HCT116 (cell line): ENCODE measurements around the gene DERA. TPM values are rescaled to one million over a fixed set of nuclear protein-coding genes. Genes with fewer than 3 reads are reported as not detected.

Experiments
- ATAC-seq: fragments of 200-7000 bp; cut with Tn5 transposase; 2 replicates; pipeline ENCODE4 v1.9.1; 2020; ENCODE audit warnings: mild to moderate bottlenecking, moderate library complexity
- BruUV-seq: library from RNA; stranded (reverse); fragments of 400-500 nt; replicated peaks from 2 replicates; lab custom pipeline; 2021; lab: Mats Ljungman, UMichigan
- CTCF ChIA-PET: fragments of 300-600 bp; sonication (Branson Sonifier 250); formaldehyde crosslinking; loops from one replicate; lab custom pipeline; 2021; ENCODE audit warnings: antibody characterized with exemption; lab: Charles Lee
- POLR2A ChIA-PET: fragments of 300-600, 350-600 bp; sonication (Branson Sonifier 250); formaldehyde crosslinking; loops from one replicate; lab custom pipeline; 2021; ENCODE audit warnings: antibody characterized with exemption; lab: Charles Lee
- RAD21 ChIA-PET, 2 experiments: fragments of 300-600 bp; sonication (Branson Sonifier 250); formaldehyde crosslinking; loops; one replicate each; lab custom pipeline; 2023; ENCODE audit warnings: low total read pairs in 2 of 2; ENCODE audit not compliant: uncharacterized antibody in 2 of 2, unreplicated experiment in 2 of 2, low non-redundant PET in 1 of 2; lab: Charles Lee
- DNase-seq: peaks from one replicate; pipeline ENCODE4 v3.0.0-alpha.2; 2010; ENCODE audit warnings: low read depth, low spot score
- H2AFZ ChIP-seq: fragments of 200-600 bp; shearing (Covaris generic), sonication (generic); 2 replicates; pipeline ENCODE4 v1.6.1; 2017; ENCODE audit warnings: low read depth, mixed run types, mixed read lengths, antibody characterized with exemption, low read length; ENCODE audit not compliant: poor library complexity, severe bottlenecking
- H3K27ac ChIP-seq: 2 replicates; pipeline ENCODE4 v1.5.1; 2012; ENCODE audit warnings: low read depth, low read length
- H3K27me3 ChIP-seq: fragments of 200-600 bp; sonication (generic); 2 replicates; pipeline ENCODE4 v1.6.1; 2016; ENCODE audit warnings: mixed run types, low read length, mixed read lengths; ENCODE audit not compliant: insufficient read depth
- H3K36me3 ChIP-seq, 2 experiments: fragments of 200-500 bp in 1 of 2; fragments of 200-600 bp in 1 of 2; sonication (Bioruptor generic) in 1 of 2; sonication (generic) in 1 of 2; 2 replicates each; pipeline versions ENCODE4 v1.5.1 to v1.6.1; 2014 to 2016; ENCODE audit warnings: low read length in 2 of 2, inconsistent platforms in 1 of 2, mixed read lengths in 1 of 2, mixed run types in 1 of 2; ENCODE audit not compliant: insufficient read depth in 2 of 2, control insufficient read depth in 1 of 2
- H3K4me1 ChIP-seq, 2 experiments: fragments of 200-600 bp in 1 of 2; sonication (generic) in 1 of 2; 2 replicates each; pipeline versions ENCODE4 v1.5.1 to v1.6.1; 2012 to 2017; ENCODE audit warnings: low read length in 2 of 2, inconsistent platforms in 1 of 2, mild to moderate bottlenecking in 1 of 2, mixed read lengths in 1 of 2, mixed run types in 1 of 2, moderate library complexity in 1 of 2; ENCODE audit not compliant: insufficient read depth in 2 of 2, control insufficient read depth in 1 of 2
- H3K4me2 ChIP-seq: fragments of 200-600 bp; sonication (generic); 2 replicates; pipeline ENCODE4 v1.6.1; 2017; ENCODE audit warnings: mixed run types, low read length, mixed read lengths
- H3K4me3 ChIP-seq, 2 experiments: fragments of 200-600 bp in 1 of 2; sonication (generic) in 1 of 2; replicated peaks in 1 of 2; 2 replicates each; pipeline ENCODE4 v1.5.1; 2011 to 2016; ENCODE audit warnings: low read length in 2 of 2, control low read depth in 1 of 2, low read depth in 1 of 2, mild to moderate bottlenecking in 1 of 2, mixed read lengths in 1 of 2, mixed run types in 1 of 2
- H3K79me2 ChIP-seq: fragments of 200-600 bp; sonication (generic); 2 replicates; pipeline ENCODE4 v1.6.1; 2017; ENCODE audit warnings: mild to moderate bottlenecking, mixed run types, low read length, moderate library complexity, mixed read lengths; ENCODE audit not compliant: insufficient read depth
- H3K9ac ChIP-seq: fragments of 200-600 bp; sonication (generic); 2 replicates; pipeline ENCODE4 v1.6.1; 2016; ENCODE audit warnings: low read length, mixed read lengths
- H3K9me2 ChIP-seq: fragments of 200-600 bp; sonication (generic), shearing (Covaris generic); 2 replicates; pipeline ENCODE4 v1.6.1; 2017; ENCODE audit warnings: mixed run types, mild to moderate bottlenecking, moderate library complexity; ENCODE audit not compliant: insufficient read depth
- H3K9me3 ChIP-seq, 2 experiments: fragments of 200-500 bp in 1 of 2; fragments of 200-600 bp in 1 of 2; sonication (Bioruptor generic) in 1 of 2; sonication (generic) in 1 of 2; 2 replicates each; pipeline ENCODE4 v1.6.1; 2014 to 2017; ENCODE audit warnings: low read length in 2 of 2, mixed read lengths in 2 of 2, inconsistent platforms in 1 of 2, low read depth in 1 of 2, mild to moderate bottlenecking in 1 of 2, mixed run types in 1 of 2, moderate library complexity in 1 of 2; ENCODE audit not compliant: control insufficient read depth in 1 of 2, insufficient read depth in 1 of 2
- H4K20me1 ChIP-seq: fragments of 200-600 bp; sonication (generic), shearing (Covaris generic); 2 replicates; pipeline ENCODE4 v1.6.1; 2017; ENCODE audit warnings: mixed run types, mild to moderate bottlenecking, moderate library complexity; ENCODE audit not compliant: insufficient read depth
- ELF1 ChIP-seq: IDR thresholded peaks from 2 replicates; pipeline ENCODE4 v1.6.1; 2012; ENCODE audit warnings: low read depth, borderline replicate concordance
- JUND ChIP-seq: IDR thresholded peaks from 2 replicates; pipeline ENCODE4 v1.6.1; 2012
- RAD21 ChIP-seq: IDR thresholded peaks from 2 replicates; pipeline ENCODE4 v1.6.1; 2012; ENCODE audit warnings: low read depth, mild to moderate bottlenecking
- SRF ChIP-seq: IDR thresholded peaks from 2 replicates; pipeline ENCODE4 v1.6.1; 2012; ENCODE audit warnings: low read depth
- intact Hi-C: fragments of 100-400 bp; cut with micrococcal nuclease; formaldehyde crosslinking; loops from 2 replicates; pipeline ENCODE4 v1.10.0; 2022
- total RNA-seq: library from RNA; stranded (reverse); gene quantifications from one replicate; pipeline ENCODE4 v1.2.1, GENCODE V29; 2021; ENCODE audit not compliant: unreplicated experiment
- TF ChIP-seq, protein P1 (sequence below): IDR thresholded peaks from 2 replicates; pipeline ENCODE4 v1.6.1; 2011; ENCODE audit warnings: mild to moderate bottlenecking, low read length, moderate library complexity; ENCODE audit not compliant: insufficient replicate concordance; ENCODE audit errors: extremely low read depth
- TF ChIP-seq, protein P2 (sequence below): IDR thresholded peaks from 2 replicates; pipeline ENCODE4 v1.6.1; 2012; ENCODE audit warnings: low read depth
- TF ChIP-seq, protein P3 (sequence below), 3 experiments: fragments of 200-600 bp in 1 of 3; sonication (generic) in 1 of 3; IDR thresholded peaks in 2 of 3; conservative IDR thresholded peaks in 1 of 3; 2 replicates each; pipeline ENCODE4 v1.5.1; 2012 to 2017; ENCODE audit warnings: low read depth in 2 of 3, low read length in 2 of 3, antibody characterized with exemption in 1 of 3, borderline replicate concordance in 1 of 3, control low read depth in 1 of 3, mild to moderate bottlenecking in 1 of 3, mixed read lengths in 1 of 3, mixed run types in 1 of 3, moderate library complexity in 1 of 3; ENCODE audit not compliant: insufficient read depth in 1 of 3

Gene DERA
- total RNA-seq, 1 experiment from 2014 or later: 32.6 TPM

GRCh38 chr12:16076557-16076956, 165.4 kb downstream of the DERA start:
- POLR2A ChIA-PET: no interaction called here
- RAD21 ChIA-PET: no interaction called here
- no peak overlapping the region for H3K27ac ChIP-seq
- no peak overlapping the region for H3K9ac ChIP-seq
- ATAC-seq (peak; percentile 89), DNase-seq (peak; percentile 29)
- H3K4me1 ChIP-seq: no peaks in the 10 kb centered on the region
- no peaks in the 10 kb centered on the region for H3K79me2 ChIP-seq
- TF ChIP-seq, protein P1, sequence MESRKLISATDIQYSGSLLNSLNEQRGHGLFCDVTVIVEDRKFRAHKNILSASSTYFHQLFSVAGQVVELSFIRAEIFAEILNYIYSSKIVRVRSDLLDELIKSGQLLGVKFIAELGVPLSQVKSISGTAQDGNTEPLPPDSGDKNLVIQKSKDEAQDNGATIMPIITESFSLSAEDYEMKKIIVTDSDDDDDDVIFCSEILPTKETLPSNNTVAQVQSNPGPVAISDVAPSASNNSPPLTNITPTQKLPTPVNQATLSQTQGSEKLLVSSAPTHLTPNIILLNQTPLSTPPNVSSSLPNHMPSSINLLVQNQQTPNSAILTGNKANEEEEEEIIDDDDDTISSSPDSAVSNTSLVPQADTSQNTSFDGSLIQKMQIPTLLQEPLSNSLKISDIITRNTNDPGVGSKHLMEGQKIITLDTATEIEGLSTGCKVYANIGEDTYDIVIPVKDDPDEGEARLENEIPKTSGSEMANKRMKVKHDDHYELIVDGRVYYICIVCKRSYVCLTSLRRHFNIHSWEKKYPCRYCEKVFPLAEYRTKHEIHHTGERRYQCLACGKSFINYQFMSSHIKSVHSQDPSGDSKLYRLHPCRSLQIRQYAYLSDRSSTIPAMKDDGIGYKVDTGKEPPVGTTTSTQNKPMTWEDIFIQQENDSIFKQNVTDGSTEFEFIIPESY: no peak
- TF ChIP-seq SRF (no peak), ELF1 (peak; percentile 38; the same call in 1 of the 2 replicates), RAD21 (peak; percentile 73), JUND (no peak)
- TF ChIP-seq, protein P2, sequence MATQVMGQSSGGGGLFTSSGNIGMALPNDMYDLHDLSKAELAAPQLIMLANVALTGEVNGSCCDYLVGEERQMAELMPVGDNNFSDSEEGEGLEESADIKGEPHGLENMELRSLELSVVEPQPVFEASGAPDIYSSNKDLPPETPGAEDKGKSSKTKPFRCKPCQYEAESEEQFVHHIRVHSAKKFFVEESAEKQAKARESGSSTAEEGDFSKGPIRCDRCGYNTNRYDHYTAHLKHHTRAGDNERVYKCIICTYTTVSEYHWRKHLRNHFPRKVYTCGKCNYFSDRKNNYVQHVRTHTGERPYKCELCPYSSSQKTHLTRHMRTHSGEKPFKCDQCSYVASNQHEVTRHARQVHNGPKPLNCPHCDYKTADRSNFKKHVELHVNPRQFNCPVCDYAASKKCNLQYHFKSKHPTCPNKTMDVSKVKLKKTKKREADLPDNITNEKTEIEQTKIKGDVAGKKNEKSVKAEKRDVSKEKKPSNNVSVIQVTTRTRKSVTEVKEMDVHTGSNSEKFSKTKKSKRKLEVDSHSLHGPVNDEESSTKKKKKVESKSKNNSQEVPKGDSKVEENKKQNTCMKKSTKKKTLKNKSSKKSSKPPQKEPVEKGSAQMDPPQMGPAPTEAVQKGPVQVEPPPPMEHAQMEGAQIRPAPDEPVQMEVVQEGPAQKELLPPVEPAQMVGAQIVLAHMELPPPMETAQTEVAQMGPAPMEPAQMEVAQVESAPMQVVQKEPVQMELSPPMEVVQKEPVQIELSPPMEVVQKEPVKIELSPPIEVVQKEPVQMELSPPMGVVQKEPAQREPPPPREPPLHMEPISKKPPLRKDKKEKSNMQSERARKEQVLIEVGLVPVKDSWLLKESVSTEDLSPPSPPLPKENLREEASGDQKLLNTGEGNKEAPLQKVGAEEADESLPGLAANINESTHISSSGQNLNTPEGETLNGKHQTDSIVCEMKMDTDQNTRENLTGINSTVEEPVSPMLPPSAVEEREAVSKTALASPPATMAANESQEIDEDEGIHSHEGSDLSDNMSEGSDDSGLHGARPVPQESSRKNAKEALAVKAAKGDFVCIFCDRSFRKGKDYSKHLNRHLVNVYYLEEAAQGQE: no peak
- TF ChIP-seq, protein P3, sequence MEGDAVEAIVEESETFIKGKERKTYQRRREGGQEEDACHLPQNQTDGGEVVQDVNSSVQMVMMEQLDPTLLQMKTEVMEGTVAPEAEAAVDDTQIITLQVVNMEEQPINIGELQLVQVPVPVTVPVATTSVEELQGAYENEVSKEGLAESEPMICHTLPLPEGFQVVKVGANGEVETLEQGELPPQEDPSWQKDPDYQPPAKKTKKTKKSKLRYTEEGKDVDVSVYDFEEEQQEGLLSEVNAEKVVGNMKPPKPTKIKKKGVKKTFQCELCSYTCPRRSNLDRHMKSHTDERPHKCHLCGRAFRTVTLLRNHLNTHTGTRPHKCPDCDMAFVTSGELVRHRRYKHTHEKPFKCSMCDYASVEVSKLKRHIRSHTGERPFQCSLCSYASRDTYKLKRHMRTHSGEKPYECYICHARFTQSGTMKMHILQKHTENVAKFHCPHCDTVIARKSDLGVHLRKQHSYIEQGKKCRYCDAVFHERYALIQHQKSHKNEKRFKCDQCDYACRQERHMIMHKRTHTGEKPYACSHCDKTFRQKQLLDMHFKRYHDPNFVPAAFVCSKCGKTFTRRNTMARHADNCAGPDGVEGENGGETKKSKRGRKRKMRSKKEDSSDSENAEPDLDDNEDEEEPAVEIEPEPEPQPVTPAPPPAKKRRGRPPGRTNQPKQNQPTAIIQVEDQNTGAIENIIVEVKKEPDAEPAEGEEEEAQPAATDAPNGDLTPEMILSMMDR (IDR thresholded peaks at IDR 0.05 in 2 of 3, conservative IDR thresholded peaks at IDR 0.05 in 1 of 3; ENCODE audit: borderline replicate concordance in 1 of 3, insufficient read depth in 1 of 3, low read depth in 2 of 3, low read length in 2 of 3): peak; percentile 35 to 58 (median 56); a peak in 4 of 6 replicates
- H2AFZ ChIP-seq: no peak overlapping the region
- no peaks in the 10 kb centered on the region for H4K20me1 ChIP-seq
- no peaks in the 10 kb centered on the region for H3K9me2 ChIP-seq
- no peaks in the 10 kb centered on the region for H3K9me3 ChIP-seq
- BruUV-seq: no TSS peak
- no peaks in the 10 kb centered on the region for H3K36me3 ChIP-seq
- CTCF ChIA-PET: interaction anchor here (1.0 to 1.4 kb wide), 3 partner anchors 10 to 89 kb away, joined by 3 to 4 read pairs (median 4); no protein-coding TSS in a partner anchor
- H3K27me3 ChIP-seq: no peaks in the 10 kb centered on the region
- intact Hi-C loops: loop anchor here (1.0 kb wide), 1 partner anchor 284 kb away; no protein-coding TSS in a partner anchor
- no peak overlapping the region for H3K4me2 ChIP-seq
- H3K4me3 ChIP-seq: no peak overlapping the region
